Colonic mucosa (tissue), 4 donors: ENCODE data around the gene YEATS2. TPM values are rescaled to one million over a fixed set of nuclear protein-coding genes. Genes with fewer than 3 reads are reported as not detected.
A peak's percentile ranks its signal among the peaks of the same experiment; 100 is the strongest.
"Not testable (repeated sequence)": the region's sequence is repeated elsewhere in the genome, so short reads cannot be mapped to it uniquely, and the experiment has no call there.

ENCODE experiments used
- DNase-seq: peaks from one replicate; pipeline ENCODE4 v3.0.0-alpha.2; 2020
- H3K27ac ChIP-seq: fragments of 200-600 bp; one replicate; pipeline ENCODE4 v1.8.0; 2021
- H3K27me3 ChIP-seq: fragments of 200-600 bp; one replicate; pipeline ENCODE4 v1.8.0; 2021
- H3K36me3 ChIP-seq: fragments of 200-600 bp; one replicate; pipeline ENCODE4 v1.8.0; 2021
- H3K4me1 ChIP-seq: fragments of 200-600 bp; one replicate; pipeline ENCODE4 v1.8.0; 2021; ENCODE audit warnings: mild to moderate bottlenecking
- H3K4me3 ChIP-seq: fragments of 200-600 bp; one replicate; pipeline ENCODE4 v1.8.0; 2021
- H3K9ac ChIP-seq, 2 donors: one replicate each; pipeline ENCODE4 v1.7.0; 2013; ENCODE audit warnings: control low read depth in 2 of 2, low read depth in 2 of 2, low read length in 2 of 2
- H3K9me3 ChIP-seq: fragments of 200-600 bp; one replicate; pipeline ENCODE4 v1.8.0; 2021
- intact Hi-C: fragments of 100-400 bp; cut with DNase I; formaldehyde crosslinking; loops from one replicate; pipeline ENCODE4 v1.14.1; 2022
- total RNA-seq, 2 donors: library from RNA; stranded (reverse); fragmentation: NEBNext Ultra II Directional in 1 of 2; extraction: Animal tissue kit (Norgen Biotek cat#: 25700) in 1 of 2; gene quantifications; one replicate each; pipeline ENCODE4 v1.2.1, GENCODE V29; 2021
- TF ChIP-seq, protein P1 (sequence below): fragments of 200-600 bp; IDR thresholded peaks from one replicate; pipeline ENCODE4 v1.8.0; 2022; ENCODE audit warnings: antibody characterized with exemption, mild to moderate bottlenecking
- donor health status: healthy.
- donor health status: DM: no; HTN: no; CAD: no.
- donor health status: DM: no; HTN: no; CAD: no.

The YEATS2 gene
- total RNA-seq, 2 donors from 2014 or later = 17.3 to 25.2 TPM

DNA sequence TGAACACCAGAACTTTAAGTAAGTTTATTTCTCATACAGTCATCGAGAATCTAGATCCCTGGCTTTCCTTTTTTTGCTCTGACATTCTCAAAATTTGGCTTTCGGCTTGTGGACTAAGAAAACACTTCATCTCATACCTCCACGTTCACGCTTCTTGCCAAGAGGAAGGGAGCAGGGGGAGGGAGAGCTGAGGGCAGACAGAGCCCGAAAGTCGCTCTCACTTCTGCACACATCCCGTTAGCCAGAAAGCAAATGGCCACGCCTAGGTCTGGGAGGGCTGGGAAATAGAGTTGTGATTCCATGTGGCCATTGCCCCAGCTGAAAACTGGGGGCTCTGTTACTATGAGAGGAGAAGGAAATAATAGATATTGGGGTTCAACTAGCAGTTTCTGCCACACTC is 70.5 kb downstream of the YEATS2 start:
- Histone ChIP-seq H3K4me1 (no peaks in the 10 kb centered on the region), H3K27me3 (no peaks in the 10 kb centered on the region), H3K9ac (no peak overlapping the region), H3K9me3 (no peaks in the 10 kb centered on the region), H3K36me3 (no peaks in the 10 kb centered on the region), H3K4me3 (no peak overlapping the region), H3K27ac (no peak overlapping the region)
- intact Hi-C loops = loop anchor here (5.0 kb wide), 1 partner anchor 301 kb away; no protein-coding TSS in a partner anchor
- DNase-seq = no peak
- TF ChIP-seq, protein P1, sequence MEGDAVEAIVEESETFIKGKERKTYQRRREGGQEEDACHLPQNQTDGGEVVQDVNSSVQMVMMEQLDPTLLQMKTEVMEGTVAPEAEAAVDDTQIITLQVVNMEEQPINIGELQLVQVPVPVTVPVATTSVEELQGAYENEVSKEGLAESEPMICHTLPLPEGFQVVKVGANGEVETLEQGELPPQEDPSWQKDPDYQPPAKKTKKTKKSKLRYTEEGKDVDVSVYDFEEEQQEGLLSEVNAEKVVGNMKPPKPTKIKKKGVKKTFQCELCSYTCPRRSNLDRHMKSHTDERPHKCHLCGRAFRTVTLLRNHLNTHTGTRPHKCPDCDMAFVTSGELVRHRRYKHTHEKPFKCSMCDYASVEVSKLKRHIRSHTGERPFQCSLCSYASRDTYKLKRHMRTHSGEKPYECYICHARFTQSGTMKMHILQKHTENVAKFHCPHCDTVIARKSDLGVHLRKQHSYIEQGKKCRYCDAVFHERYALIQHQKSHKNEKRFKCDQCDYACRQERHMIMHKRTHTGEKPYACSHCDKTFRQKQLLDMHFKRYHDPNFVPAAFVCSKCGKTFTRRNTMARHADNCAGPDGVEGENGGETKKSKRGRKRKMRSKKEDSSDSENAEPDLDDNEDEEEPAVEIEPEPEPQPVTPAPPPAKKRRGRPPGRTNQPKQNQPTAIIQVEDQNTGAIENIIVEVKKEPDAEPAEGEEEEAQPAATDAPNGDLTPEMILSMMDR = no peak

DNA sequence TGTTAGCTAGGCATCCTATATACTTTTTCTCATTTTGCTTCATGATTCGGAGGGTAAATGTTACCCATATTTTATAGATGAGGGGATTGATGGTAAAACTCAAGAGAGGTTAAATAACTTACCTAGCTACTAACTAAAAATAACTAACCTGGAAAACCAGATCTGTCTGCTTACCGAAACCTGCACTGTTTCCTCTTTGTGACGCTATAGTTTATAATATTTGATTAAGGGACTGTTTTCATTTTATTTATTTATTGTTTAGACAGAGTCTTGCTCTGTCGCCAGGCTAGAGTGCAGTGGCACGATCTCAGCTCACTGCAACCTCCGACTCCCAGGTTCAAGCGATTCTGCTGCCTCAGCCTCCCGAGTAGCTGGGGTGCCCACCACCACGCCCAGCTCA is 71.9 kb downstream of the YEATS2 start:
- H3K27ac ChIP-seq = no peak overlapping the region
- no peak overlapping the region for H3K4me3 ChIP-seq
- TF ChIP-seq, protein P1 = no peak
- no peaks in the 10 kb centered on the region for H3K36me3 ChIP-seq
- no peak for DNase-seq
- no peaks in the 10 kb centered on the region for H3K4me1 ChIP-seq
- intact Hi-C loops = loop anchor here (5.0 kb wide), 1 partner anchor 302 kb away; no protein-coding TSS in a partner anchor
- no peaks in the 10 kb centered on the region for H3K27me3 ChIP-seq
- H3K9ac ChIP-seq = no peak overlapping the region
- no peaks in the 10 kb centered on the region for H3K9me3 ChIP-seq

DNA sequence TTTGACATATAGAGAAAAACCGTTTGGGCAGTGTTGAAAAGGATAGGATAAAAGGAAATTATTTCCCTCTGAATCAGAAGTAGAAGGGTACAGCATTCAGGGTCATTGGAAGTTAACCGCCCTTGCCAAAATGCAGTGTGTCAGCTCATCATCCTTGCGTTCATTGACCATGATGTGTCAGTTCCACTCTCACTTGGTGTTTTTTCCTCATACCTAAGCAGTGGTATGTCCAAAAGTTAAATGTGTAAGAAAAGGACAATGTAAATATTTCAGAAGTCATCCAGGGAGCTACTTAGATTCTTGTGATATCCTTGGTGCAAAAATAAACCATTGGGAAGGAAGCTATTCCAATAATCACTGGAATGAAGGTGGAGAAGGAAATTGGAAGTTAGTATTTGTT is 77.0 kb downstream of the YEATS2 start:
- H3K4me3 ChIP-seq = no peak overlapping the region
- no peaks in the 10 kb centered on the region for H3K9me3 ChIP-seq
- no peaks in the 10 kb centered on the region for H3K4me1 ChIP-seq
- no peak overlapping the region for H3K9ac ChIP-seq
- H3K36me3 ChIP-seq = no peaks in the 10 kb centered on the region
- TF ChIP-seq, protein P1 = no peak
- H3K27ac ChIP-seq = no peak overlapping the region
- DNase-seq = no peak
- intact Hi-C loops = no loop called here
- H3K27me3 ChIP-seq = no peaks in the 10 kb centered on the region

DNA sequence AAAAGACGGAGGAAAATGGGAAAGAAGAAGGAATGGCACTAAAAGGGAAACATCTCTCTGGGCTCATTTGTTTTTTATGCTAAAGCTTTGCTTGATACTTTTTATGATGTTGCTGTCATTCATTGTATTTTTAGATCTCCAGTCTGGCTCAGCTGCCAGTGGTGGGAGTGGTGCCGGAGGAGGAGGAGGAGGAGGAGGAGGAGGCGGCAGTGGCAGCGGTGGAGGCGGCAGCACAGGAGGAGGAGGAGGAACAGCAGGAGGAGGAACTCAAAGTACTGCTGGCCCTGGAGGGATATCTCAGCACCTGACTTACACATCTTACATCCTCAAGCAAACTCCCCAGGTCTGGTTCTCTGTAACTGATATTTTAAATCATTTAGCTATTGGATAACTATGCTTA is 78.2 kb downstream of the YEATS2 start:
- Histone ChIP-seq H3K36me3 (no peaks in the 10 kb centered on the region), H3K9me3 (no peaks in the 10 kb centered on the region), H3K9ac (no peak overlapping the region), H3K27ac (no peak overlapping the region), H3K4me1 (no peaks in the 10 kb centered on the region), H3K27me3 (no peaks in the 10 kb centered on the region), H3K4me3 (no peak overlapping the region)
- TF ChIP-seq, protein P1 = no peak
- peak; percentile 25 for DNase-seq
- intact Hi-C loops = no loop called here

DNA sequence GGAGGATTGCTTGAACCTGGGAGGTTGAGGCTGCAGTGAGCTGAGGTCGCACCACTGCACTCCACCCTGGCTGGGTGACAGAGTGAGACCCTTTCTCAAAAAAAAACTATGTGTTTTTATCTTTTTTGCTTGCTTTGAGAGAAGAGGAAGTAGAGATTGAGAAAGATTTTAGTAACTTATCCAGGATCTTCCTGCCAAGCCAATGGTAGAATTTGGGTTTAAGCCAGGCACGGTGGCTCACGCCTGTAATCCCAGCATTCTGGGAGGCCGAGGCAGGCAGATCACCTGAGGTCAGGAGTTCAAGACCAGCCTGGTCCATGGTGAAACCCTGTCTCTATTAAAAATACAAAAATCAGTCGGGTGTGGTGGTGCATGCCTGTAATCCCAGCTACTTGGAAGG is 78.9 kb downstream of the YEATS2 start:
- intact Hi-C loops, H3K4me3 ChIP-seq, H3K9ac ChIP-seq, H3K4me1 ChIP-seq, H3K36me3 ChIP-seq, DNase-seq, H3K27ac ChIP-seq, H3K27me3 ChIP-seq, H3K9me3 ChIP-seq: not testable (repeated sequence)

DNA sequence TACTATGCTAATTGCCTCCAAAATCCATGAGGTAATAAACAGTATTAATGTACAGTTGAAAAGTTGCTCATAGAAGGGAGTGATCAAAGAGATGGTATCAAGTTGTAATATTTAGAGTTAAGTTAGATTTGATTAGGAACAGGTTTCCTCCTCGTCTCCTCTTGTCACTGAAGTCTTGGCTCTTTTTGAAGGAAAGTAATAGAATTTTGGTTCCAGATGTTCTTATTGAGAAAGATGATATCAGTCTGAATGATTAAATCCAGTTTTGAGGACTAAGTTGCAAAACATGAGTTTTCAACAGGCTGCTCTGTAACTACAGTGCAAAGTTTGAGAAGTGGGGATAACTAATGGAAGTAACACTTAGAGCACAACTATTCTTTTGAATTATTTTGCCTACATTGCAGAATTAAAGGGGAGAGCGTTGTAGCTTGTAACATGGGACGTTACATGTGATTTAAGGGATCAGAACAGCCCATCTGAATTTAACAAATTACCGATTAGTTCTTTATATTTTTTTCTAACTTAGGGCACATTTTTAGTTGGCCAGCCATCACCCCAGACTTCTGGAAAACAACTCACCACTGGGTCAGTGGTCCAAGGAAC is 79.5 kb downstream of the YEATS2 start:
- Histone ChIP-seq H3K27me3 (no peaks in the 10 kb centered on the region), H3K4me1 (no peaks in the 10 kb centered on the region), H3K9ac (no peak overlapping the region), H3K4me3 (no peak overlapping the region), H3K27ac (no peak overlapping the region), H3K36me3 (no peaks in the 10 kb centered on the region), H3K9me3 (no peaks in the 10 kb centered on the region)
- TF ChIP-seq, protein P1 = no peak
- DNase-seq = no peak
- intact Hi-C loops = no loop called here
